Retinal pigment epithelial cell (primary cell): ENCODE results near the gene WHRN.

Experiments used
- DNase-seq: peaks from one replicate; pipeline ENCODE4 v3.0.0-alpha.2; 2010; ENCODE audit warnings: low read depth
- H3K4me3 ChIP-seq: 2 replicates; pipeline ENCODE4 v1.5.1; 2011; ENCODE audit warnings: mild to moderate bottlenecking, low read length, control low read depth, moderate library complexity
- CTCF ChIP-seq: conservative IDR thresholded peaks from 2 replicates; pipeline ENCODE4 v1.5.1; 2011; ENCODE audit warnings: low read depth, low read length, control low read depth, inconsistent platforms

WHRN gene

DNA sequence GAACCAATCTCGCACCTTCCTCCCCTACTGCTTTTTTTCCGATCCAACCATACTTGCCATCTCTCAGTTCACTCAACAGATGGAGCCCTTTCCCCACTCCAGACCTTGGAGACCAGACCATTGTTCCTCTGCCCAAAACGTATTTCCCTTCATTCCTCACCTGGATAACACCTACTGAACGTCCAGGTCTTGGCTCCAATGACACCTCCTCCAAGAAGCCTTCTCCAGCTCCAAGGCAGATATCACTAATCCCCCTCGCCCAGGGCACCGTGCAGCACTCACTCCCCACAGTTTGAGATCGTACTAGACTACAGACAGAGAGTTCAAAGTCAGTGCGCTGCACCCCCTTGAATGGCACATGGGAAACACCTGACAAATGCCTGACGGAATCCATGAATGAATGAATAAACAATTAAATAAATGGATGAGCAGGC lies 70.4 kb downstream of the WHRN start:
- TF ChIP-seq CTCF: peak; percentile 72
- no peak overlapping the region for H3K4me3 ChIP-seq
- DNase-seq: no peak

DNA sequence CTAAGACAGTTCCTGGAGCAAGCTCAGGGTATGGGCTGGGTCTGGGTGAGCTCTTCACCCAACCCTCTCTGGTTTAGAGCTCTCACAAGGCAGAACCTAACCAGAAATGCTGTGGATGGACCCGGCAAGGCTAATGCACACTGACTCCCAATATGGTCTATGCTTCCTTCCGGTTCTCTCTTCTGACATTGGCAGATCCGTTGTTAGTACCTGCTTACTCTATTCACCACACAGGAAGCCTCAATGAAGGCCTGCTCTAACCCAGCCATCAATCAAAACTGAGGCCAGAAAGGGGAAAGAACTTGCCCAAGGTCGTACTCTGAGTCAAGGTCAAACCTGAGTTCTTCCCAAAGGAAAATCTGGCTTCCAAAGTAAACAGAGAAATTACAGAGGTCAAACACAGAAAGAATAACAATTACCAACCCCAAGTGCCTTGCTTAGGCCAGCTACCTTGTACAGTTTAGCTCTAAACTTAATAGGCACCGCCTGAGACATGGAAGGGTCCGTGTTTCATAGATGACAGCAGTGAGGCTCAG lies 71.5 kb downstream of the WHRN start:
- TF ChIP-seq CTCF: no peak
- no peak overlapping the region for H3K4me3 ChIP-seq
- DNase-seq: no peak

DNA sequence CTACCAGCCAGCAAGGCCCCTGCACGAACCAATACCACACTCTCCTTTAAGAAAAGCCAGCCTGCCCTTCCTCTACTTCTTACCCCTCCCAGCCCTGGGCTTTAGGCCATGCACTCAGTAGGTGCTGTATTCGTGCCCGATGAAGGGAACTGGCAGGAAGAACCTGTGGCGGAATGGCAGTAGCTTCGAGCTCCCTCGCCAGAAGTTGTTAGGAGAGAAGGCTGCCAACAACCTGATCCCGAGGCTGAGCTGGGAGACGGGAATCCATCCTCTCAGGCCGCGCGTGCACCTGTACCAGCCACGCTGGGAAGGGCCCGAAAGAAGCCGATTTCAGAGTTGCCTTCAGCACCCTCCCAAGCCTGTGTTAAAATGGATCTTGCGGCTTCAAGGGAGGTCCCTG lies 72.2 kb downstream of the WHRN start:
- DNase-seq: no peak
- H3K4me3 ChIP-seq: no peak overlapping the region
- no peak for TF ChIP-seq CTCF

- TF ChIP-seq CTCF: no peak
- no peak overlapping the region for H3K4me3 ChIP-seq
- no peak for DNase-seq
These were observed 72.8 kb downstream of the WHRN start for GRCh38 chr9:114432323-114433067.

DNA sequence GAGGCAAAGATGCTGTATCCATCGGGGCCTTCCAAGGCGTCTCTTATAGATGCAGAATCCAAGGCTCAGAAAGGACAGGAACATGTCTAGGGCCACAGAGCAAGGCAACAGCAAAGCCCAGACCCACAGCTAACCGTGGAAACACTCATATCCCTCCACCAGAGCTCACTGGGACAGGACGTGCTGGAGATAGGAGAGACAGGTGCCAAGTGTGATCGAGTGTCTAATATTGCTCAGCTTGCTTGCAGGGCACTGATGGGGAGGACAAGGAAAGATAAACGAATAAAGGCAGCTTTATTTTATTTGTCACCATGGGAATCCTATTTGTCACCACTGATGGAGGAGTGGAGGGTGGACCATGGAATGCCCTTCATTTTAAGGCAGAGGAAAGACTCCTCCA lies 73.5 kb downstream of the WHRN start:
- no peak for TF ChIP-seq CTCF
- H3K4me3 ChIP-seq: no peak overlapping the region
- no peak for DNase-seq

DNA sequence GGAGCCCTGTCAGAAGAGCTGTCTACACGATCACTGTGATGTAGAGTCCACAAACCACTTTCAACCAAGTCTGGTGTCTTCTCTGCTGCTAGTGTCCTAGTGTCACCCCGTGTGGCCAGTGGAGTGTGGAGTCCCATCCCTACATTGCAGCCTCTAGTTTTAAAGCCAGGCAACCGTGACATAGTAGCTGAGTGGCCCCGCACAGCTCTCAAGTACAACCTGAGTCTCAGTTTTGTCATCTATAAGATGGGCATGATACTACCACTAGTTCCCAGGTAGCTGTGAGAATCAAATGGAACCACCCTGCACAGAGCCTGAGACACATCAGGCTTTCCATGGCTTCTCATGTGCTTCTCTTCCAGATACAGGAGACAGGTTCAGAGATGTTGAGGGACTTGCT lies 74.3 kb downstream of the WHRN start:
- H3K4me3 ChIP-seq: no peak overlapping the region
- DNase-seq: no peak
- no peak for TF ChIP-seq CTCF

- no peak overlapping the region for H3K4me3 ChIP-seq
- TF ChIP-seq CTCF: no peak
- no peak for DNase-seq
These were observed 74.8 kb downstream of the WHRN start for GRCh38 chr9:114430457-114430856.
